Measurements from ENCODE around the gene PURA.

PURA gene

DNA sequence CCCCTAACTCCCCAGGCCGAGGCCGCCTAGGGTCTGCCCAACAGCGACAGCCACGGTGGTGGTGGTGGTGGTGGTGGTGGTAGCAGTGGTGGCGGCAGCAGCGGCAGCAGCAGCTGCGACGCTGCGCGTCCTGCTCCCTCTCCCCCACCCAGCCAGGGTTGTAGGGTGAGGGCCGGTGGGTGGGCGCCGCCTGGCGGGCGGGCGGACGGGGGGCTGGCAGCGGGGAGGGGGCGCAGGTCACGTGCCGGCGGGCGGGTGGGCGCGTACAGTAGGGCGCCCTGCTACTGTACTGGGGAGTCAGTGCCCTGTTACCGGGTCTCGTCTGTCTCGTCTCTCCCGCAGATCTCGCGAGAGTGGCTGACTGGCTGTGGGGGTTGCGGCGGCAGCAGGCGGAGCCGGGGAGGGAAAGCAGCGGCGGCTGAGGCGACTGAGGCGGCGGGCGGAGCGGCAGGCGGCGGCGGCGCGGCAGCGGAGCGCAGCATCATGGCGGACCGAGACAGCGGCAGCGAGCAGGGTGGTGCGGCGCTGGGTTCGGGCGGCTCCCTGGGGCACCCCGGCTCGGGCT is at the start of gene PURA:
TSS of gene PURA (plus strand) at position 411 of the 565 bp plus-strand sequence. CDS start at position 484, 73 bp downstream.
- DNase-seq, result peak; percentile 92 to 93

- no peak for DNase-seq
Observed at GRCh38 chr5:140072812-140073211, 41.1 kb upstream of the PURA start.

DNA sequence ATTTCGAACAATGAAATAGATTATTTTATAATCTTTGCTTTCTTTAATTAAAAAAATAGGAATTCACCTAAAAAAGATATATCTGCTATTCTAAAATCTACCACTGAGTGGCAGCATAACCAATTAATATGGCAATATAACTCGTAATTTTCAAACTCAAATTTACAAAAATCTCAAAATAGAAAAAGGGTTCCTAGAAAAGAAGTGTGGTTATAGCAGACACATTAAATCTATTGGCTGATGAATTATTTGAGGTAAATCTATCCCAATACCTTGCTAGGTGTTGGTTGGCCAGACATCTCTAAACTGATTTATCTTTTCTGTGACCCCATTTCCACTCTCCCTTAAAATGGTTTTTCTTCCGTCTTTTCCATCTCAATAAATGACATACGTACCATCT is 40.6 kb upstream of the PURA start:
- no peak for DNase-seq

DNA sequence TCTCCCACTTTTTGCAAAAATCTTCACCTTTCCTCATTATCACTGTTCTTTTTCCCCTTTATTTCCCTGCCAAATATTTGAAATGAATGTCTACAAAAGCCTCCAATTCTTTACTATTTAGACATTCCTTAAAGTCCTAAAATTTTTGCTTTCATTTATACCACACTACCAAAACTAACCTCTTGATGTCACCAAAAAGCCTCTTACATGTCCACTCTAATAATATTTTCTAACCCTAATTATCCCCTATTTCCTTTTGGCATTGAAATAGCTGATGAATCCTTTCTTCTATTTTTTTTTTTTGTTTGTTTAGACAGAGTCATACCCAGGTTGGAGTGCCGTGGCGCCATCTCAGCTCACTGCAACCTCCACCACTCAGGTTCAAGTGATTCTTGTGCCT is 38.5 kb upstream of the PURA start:
- DNase-seq, result no peak

DNA sequence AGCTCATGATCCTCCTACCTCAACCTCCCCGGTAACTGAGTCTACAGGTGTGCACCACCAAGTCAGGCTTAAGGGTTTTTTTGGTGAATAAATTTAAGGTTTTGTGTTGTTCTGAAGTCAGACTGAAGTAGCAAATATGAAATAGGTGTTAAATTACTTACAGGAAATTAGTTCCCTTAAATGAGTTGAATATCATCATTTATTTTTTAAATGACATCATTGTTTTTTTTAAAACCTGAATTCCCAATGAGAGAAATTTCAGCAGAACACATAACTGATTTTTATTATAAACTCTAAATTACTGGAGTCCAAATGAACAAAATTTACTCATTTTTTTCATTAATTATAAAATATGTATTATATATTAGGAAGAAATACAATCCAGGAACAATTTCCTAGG is 37.8 kb upstream of the PURA start:
- DNase-seq, result no peak

DNA sequence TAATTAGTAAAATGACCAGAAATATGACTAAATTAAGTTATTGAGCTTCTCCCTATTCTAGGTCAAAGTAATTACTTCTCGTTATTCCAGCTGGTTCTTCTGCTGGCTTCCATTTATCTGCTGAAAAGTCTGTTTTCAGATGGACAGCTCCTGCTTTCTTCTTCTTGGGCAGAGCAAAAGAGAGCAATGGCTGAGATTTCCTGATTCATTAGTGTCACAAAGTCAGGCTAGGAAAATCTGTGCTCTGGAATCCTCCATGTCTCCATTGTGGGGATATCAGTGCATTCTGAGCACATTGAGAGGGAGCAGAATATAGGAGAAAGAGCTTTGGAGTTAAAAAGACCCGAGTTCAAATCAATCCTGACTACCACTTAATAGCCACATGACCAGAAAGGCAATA is 37.1 kb upstream of the PURA start:
- no peak for DNase-seq

GRCh38 chr5:140083120-140083519 is 30.8 kb upstream of the PURA start:
- no peak for DNase-seq

DNA sequence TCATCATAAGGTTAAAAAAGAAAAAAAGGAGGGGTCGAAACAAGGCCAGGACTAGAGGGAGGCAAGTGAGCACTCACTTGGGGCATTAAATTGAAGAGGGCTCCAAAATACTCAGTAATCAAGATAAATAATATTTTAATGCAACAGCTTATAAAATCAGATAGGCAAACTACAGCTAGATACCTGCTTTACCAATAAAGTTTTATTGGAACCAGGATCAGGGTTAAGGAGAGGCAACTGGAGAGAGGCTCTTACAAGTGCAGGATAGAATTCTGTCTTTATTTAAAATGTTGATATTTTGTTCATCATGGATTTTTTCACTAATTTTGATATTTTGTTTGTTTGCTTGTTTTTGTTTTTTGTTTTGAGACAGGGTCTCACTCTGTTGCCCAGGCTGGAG is 30.3 kb upstream of the PURA start:
- DNase-seq, result no peak

- no peak for DNase-seq
Observed at GRCh38 chr5:140084541-140084940, 29.4 kb upstream of the PURA start.

- no peak for DNase-seq
Observed at GRCh38 chr5:140090251-140090650, 23.7 kb upstream of the PURA start.

DNA sequence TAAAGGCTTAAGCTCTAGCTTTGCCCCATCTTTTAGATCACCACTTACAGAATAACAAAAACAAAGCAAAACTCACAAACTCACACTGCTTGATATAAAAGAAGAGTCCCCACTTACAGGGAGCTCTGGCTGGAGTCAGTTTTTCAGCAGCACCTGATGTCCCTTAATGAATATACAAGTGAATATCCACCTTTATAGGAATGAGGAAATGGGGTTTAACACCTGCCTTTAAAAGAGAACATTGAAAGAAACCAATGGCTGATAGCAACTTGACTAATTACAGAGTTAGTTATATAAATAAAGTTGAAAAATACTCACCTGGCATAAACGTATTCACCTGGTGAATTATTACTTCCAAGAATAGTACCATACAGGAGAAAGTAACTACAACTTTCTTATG is 20.7 kb upstream of the PURA start:
- DNase-seq, result no peak

GRCh38 chr5:140093866-140094265 is 20.0 kb upstream of the PURA start:
- no peak for DNase-seq

DNA sequence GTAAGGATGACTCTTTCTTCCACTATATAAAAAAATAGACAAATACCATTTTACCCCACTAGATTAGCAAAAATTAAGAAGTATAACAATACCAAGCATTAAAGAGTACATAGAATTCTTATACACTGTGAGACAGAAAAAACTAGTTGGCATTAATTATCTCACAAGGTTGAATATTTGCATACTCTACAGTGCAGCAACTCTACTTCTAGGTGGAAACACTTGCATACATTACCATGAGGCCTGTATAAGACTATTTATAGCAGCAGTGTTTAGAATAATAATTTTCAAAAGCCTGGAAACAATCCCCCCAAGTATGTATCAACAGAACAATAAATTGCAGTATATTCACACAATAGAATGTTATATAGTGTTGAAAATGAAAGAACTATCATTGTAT is 19.0 kb upstream of the PURA start:
- no peak for DNase-seq

- no peak for DNase-seq
Observed at GRCh38 chr5:140101179-140101578, 12.7 kb upstream of the PURA start.

- no peak for DNase-seq
Observed at GRCh38 chr5:140103154-140103553, 10.8 kb upstream of the PURA start.

- no peak for DNase-seq
Observed at GRCh38 chr5:140104100-140104499, 9.8 kb upstream of the PURA start.

DNA sequence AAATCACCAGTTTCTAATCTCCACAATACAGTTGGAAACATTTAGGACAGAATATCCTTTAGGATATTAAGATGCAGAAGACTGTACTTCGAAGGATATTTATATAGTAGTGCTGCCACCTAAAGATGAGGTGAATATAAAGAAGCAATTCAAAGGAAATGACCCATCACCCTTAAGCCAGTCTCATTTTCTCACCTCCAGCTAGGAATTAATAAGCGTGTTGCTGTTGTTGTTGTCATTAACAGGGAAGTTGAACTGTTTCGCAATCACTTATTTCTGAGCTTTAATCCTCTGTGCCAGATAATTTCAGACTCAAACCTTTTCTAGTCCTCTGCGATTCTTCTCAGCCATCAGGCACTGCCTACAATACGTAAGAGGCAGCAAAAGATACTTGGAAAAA is 7.8 kb upstream of the PURA start:
- DNase-seq, result no peak

DNA sequence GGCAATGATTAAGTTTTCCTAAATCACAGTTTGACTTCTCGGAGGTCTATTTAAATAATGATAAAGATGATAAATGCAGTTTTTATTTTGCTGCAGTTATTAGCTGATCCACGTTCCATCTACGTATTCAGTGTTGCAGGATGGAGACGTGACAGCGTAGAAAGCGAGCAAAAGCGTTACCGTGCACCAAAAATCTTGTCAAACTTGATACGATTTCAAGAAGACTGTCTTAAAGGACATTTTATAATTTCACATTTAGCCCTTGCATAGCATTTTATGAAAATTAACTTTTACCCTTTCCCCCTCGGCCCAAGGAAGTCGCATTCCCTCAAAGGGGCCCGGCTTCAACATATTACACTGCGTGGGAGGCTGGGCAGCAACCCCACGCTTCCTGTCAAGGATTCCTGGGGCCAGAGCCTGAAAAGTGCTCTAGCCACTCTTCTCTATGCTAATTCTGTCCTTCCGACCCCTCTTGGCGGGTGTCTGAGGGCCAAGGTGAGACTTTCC is 7.1 kb upstream of the PURA start:
- no peak for DNase-seq

GRCh38 chr5:140107312-140108092 is 6.4 kb upstream of the PURA start:
- peak; percentile 89 for DNase-seq

- peak in 1 of 2 donors; percentile 17 for DNase-seq
Observed at GRCh38 chr5:140108093-140109017, 5.6 kb upstream of the PURA start.

- DNase-seq, result no peak
Observed at GRCh38 chr5:140109018-140109758, 4.7 kb upstream of the PURA start.

- no peak for DNase-seq
Observed at GRCh38 chr5:140109759-140110645, 3.9 kb upstream of the PURA start.

All from stimulated activated CD4-positive, alpha-beta T cell treated with anti-CD3 and anti-CD28 coated beads, Interleukin-2, amount 100 ng/mL, for 48 hours (primary cell).